GM18868 (cell line): ENCODE results near the gene ADGRG3.

Experiments used
- ATAC-seq: cut with Tn5 transposase; IDR thresholded peaks from one replicate; pipeline ENCODE4 v1.9.1; 2021; ENCODE audit warnings: mild to moderate bottlenecking, moderate library complexity; ENCODE audit not compliant: unreplicated experiment

The ADGRG3 gene

DNA sequence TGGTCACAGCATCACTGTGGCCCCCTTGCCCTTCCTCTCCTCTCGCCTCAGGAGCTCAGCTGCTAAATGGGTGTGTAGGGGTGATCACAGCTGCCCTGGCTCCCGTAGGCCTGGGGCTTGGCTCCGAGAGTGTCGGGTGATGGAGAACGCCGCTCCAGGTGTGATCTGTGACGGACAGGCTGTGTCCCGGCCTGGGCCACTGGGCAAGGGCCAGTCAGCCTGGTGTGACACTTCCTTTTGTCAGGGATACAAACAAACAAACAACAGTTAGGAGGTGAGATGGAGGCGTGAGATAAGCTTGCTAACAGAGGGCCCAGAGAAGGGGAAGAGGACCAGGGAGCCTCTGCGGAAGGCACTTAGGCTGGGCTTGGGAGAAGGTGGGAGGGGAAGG, 37.7 kb upstream of the ADGRG3 start:
- no peak for ATAC-seq

DNA sequence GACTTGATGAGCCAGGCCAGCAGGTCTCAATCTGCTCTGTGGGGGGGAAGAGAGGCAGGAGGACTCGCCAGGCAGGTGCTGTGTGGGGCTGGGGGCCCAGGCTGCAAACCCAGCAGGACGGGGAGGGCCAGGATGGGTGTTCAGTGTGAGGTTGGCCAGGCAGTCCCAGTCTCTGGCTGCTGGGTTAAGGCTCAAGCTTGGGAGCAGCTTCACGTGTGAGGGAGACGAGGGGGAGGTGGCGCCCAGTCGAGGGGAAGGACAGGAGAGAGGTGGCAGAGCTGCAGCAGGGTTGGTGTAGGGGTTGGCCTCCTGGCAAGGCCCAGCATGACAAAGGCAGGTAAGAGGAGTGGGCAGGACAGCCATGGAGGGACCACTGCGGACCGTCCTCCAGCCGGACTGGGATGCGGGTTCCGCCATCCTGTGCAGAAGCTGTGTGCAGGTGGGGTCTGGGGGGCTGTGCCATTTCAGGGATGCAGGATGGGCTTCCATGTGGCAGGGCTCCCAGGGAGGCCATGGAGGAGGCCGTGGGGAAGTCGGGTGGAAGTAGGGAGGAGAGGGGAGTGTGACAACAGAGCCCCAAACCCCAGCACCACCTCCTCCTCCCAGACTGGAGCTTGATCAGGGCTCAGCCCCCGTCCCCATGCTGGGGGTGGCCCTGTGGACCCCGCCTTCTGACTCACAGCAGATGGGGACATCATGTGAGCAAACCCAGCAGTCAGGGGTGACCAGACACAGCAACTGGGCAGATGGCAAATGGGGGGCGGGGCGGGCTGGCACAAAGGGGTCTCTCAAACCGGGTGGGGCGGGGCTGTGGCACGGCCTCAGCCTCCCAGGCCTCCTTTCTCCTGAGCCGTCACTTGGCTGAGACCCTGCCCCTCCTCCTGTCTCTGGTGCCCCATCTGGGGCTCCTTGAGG, 36.9 kb upstream of the ADGRG3 start:
- no peak for ATAC-seq

DNA sequence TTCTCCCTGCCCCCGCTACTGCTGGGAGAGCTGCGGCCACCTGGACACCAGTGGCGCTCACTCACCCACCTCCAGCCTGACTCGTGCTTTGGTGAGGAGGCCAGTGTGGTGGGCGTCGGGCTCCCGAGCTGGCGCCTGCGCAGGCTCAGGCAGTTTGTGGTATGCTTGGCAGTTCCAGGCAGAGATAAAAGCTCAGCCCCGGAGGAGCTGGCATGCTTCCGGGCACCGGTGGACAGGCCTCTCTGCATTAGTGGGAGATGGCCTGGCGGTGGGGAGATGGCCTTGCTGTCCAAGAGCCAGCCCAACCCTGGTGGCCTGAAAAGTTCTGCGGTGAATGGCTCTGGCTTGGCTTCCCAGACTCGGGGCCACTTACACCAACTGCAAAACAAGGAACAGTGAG, 35.5 kb upstream of the ADGRG3 start:
- ATAC-seq, result no peak

DNA sequence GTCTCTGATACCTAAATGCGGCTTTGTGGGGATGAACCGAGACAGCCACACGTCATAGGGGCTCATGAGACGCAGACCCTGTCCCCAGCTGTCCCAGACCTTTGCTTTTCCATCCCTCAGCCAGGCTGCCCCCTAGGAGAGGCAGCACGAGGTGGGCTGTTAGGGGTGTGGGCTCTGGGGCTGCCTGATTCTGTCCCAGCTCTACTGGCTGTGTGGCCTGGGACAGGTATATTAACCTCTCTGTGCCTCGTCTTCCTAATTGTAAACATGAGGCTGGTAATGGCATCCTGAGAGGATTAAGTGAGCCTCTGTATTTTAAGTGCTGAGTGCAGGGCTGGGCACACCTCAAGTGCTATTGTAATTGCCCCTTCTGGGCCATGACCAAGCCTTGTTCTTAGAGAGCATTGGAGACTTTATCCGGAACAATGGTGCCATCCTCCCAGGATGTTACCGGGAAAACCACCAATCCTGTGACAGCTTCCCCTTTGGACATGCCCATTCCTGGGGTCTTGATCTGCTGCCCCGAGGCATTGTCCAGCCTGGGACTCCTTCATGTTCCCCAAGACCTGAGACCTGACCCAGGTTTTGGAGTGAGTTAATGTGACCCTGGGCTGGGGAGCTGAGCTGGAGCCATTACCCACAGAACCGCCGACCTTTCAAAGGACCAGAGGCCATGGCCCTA, 34.6 kb upstream of the ADGRG3 start:
- no peak for ATAC-seq

DNA sequence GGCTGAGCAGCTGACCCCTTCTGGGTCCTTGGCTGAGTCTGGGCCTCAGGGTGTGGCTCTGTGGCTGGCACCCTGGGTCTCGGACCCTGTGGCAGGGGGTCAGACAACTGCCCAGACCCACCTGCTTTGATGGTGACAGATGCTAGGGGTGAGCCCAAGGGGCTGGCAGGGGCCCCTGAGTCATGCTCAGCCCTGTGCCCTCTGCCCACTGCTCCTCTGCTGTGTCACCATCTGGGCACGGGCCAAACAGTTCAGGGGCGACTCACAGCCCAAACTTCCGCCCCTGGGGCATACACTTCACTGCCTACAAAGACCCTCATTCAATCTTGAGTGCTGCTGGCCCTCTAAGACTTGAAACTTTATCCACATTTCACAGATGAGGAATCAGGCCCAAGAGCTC, 33.9 kb upstream of the ADGRG3 start:
- no peak for ATAC-seq

DNA sequence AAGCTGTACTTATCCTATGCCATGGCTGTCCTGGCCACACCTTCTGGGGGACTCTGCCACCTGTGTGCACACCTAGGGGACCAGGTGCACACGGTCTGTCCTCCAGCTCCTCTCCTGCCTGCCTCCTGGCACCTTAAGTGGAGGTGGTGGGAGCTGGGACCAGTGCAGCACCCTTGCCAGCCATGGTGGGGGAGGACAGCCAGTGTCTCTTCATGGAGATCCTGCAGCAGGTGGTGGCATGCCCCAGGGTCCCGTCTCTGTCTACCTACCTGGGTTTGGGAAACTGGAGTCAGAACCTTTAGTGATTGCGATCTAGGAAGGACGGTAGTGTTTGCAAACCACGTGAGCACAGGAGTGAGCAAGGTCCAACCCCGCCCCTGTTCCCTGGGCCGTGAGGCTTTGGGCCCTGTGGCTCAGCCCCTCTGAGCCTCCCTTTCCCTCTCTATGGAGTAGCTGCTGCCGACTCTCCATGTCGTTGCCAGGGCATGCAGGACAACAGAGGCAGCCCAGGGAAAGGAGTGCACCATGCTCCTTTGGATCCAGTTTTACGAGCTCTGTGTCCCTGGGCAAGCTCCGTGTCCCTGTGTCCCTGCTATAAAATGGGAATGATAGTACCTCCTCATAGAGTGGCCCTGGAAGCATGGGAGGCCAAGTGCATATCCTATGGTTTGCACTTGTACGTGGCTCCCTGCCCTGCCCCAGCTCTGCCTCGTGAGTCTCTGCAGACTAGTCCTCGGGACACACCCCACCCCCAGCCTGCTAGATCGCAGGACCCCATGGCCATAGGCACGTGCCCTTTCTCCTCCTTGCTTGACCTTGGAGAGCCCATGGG, 32.6 kb upstream of the ADGRG3 start:
- no peak for ATAC-seq

DNA sequence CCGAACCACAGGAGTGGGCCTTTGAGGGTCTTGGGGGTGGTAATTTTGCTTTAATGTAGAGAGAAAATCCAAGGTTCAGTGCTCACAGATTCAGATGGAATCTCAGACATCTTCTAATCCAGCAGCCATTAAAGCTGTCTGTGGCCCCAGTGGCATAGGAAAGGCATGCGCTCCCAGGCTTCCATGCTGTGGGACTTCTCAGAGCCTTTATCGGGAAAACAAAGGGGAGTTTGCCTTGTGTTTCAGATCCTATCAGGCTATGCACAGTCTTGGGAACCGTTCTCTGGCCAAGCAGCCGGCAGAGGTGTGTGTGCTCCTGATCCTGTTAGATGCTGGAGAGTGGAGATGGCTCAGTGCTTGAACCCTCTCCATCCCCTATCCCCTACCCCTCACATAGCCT, 31.9 kb upstream of the ADGRG3 start:
- ATAC-seq, result no peak

DNA sequence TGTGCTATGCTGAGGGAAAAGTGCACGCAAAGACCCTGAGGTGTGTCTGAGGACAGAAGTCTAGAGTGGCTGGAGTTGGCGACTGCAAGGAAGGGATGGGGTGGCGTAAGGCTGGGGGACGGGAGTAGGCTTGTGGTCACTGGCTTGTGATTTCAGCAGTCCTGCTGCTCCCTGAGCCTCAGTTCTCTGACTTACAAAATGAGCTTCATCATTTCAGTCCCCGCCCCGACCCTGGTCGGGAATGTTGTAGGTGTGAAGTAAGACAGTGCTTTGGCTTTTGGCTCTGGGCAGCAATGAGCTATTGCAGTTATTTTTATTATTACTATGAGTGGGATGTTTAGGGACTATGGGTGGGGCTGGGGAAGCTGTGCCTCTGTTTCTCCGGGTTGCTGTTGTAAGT, 31.1 kb upstream of the ADGRG3 start:
- no peak for ATAC-seq

DNA sequence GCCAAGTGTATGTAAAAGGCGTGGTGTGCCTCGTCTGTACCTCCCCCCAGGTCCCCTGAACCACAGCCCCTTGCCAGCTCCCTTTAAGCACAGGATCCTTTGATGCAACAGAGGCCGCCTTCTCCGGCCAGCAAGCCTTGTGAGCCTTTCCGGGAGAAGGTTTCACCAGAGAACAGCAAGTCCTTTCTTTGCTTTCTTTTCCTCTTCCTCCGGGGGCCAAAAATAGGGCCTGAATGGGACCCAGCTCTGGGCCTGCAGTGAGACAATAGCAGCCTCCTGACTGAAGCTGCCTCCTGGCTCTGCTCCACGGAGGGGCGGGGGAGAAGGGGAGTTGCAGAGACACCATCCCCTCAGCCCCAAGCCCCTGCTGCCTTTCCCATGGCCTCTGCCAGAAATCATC, 30.7 kb upstream of the ADGRG3 start:
- ATAC-seq, result no peak

DNA sequence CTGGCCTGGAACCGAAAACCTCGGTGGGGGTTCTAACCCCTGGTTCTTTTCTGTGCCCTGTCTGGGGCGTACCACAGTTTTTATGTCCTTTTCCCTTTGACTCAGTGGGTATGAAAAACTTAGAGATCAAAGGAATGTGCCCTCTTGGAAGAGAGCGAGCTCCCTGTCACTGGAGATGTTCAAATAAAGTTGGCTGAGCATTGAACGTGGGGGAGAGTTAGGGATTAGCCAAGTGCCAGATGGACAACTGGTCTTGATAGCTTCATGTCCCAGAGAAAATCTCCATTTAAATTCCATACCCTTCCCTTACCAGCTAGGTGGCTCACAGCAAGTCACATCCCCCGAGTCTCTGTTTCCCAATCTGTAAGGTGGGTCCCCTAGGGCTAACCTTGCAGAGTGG, 30.1 kb upstream of the ADGRG3 start:
- no peak for ATAC-seq

DNA sequence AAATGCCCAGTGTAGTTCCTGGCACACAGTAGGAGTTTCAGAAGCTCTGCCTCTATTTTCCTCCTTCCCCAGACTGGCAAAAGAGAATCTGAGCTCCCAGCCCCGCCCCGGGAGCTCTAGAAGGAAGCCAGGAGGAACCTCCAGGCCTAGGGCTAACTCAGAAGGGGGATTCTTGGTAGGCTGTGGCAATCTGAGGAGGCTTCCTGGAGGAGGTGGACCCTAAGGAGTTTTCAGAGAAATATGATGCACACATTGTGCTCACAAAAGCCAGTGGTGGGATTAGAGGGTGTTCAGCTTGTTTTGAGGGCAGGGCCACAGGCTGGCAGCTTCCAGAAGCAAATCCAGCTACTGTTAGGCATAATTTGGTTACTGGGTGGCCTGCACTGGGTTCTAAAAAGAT, 29.7 kb upstream of the ADGRG3 start:
- no peak for ATAC-seq

DNA sequence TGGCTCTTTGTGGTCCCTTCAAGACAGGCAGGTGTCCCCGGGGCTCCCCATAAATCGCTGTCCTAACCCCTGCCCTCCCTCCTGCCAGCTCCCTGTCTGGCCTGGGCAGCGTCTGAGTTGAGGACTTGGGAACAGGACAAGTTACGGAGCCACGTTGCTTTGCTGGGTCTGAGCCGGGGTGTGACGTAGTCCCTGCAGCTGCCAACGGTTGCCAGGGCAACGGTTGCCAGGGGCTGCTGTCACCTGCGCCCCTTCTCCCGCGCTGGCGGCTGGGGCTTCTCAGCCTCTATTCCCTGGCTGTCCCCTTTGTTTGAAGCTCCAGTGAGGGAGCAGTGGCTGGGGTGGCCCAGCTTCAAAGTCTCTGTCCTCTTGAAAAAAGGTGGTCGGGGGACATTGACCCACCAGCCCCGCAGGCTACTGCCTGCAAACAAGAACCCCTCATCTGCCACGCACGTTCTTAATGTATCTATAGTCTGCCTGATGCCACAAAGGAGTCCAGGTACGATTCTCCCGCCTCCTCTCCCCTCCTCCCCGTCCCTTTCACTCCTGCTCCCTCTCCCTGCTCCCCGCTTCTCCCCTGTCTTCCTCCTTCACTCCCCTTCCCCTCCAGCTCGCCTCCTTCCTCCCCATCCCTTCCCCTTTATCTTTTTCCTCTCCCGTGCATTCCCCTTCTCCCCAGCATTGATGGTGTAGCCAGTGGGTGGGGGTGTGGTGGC, 28.8 kb upstream of the ADGRG3 start:
- ATAC-seq, result no peak

DNA sequence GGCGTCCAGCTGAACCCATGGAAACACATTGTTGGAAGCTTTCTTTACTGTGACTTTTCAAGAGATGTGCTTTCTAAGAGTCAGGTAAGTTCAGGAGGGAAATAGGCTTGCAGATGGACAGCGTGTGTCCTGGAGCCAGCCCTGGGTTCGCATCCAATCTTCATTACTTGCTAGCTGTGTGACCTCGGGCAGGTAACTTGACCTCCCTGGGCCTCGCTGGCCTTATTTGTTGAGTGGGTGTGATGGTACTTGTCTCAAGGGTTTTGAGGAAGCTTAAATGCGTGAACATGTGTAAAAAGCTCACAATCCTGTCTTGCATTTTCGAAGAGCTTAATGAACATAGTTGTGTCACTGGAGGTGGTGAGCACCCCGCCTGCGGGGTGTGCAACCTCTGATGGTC, 27.9 kb upstream of the ADGRG3 start:
- ATAC-seq, result no peak

DNA sequence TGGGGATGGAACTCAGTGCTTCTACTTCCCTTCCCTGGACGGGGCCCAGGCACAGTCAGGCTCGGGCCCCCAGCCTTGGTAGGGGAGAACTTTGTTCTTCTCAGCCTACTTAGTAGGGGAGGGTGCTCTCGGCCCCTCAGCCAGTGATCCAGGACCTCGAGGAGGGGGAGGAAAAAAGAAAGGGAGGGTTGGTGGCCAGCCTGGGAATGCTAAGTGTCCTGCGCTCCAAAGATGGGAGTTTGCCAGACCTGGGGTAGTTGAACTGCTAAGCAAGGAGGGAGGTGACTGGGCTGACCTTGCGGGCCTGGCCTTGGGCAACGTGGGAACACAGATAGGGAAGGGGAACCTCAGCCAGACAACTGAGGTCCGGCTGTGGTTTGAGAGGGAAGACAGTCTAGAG, 27.5 kb upstream of the ADGRG3 start:
- ATAC-seq, result no peak

DNA sequence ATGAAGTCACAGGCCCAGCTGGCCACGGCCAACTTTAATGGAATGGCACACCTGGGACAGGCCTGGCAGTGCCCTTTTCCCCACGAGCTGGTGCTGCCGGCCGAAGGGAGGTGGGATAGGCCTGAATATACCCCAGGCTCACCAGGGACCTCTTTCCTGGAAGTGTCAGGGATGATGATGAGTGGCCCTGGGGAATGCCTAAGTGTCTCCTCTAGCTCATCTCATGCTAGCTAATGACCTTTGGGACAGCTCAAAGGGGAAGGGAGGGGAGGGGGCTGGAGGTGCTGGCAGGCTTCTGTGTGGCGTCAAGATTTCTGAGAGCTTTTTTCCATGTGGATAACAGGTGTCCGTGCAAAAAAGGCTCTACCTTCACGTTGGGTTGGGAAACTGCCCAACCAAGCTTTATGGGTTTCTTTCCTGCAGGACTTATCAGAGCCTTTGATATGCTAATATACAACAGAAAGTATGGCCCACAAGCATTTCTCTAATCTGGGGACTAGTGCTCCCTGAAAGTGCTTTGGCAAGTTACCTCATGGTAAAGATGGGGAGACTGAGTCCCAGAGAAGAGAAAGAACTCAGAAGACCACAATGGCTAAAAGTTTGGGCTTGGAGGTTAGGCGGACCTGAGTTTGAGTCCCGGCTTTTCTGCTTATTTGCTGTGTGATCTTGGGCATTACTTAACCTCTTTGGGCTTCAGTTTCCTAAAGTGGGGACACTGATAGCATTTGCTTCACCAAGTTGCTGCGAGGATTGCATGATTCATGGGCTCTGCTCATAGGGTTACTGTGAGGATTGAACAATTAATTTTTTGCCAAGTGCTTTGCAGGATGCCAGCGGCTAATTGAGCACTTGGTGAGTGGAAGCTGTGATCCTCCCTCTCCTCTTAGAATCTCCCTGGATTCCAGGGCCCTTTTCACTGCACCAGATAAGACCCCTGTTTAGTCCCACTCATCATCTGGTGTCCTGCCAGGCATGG, 25.7 kb upstream of the ADGRG3 start:
- ATAC-seq, result no peak

DNA sequence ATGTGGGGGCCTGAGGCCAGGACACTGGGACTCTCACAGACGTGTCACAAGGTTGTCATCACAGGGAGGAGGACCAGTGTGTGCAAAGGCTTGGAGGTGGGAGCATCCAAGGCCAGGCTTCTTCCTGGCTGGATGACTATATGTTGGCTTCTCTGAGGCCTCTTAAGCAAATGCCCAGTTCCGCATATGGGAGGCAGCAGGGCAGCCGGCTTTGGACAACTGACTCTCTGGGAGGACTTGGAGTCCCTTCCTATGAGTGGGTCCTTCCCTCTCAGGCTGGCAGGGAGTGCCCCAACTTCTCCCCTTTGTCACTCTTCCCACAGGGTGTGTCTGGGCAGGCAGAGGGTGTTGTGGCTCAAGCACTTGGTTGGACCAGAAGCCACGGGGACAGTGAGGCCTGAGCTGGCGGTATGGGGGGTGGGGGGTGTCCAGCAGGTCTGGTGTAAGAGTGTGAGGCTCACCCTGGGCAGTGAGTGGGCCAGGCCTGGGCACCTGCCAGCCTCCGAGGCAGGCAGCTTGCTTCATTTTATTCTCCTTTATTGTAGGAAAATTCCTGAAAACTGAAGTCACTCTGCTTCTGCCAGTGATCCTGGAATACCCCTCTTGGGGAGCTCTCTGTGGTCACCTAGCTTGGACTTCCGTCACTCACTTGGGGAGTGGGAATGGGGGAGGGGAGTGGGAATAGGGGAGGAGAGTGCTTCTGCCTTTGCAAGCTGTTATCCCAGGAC, 24.8 kb upstream of the ADGRG3 start:
- no peak for ATAC-seq

DNA sequence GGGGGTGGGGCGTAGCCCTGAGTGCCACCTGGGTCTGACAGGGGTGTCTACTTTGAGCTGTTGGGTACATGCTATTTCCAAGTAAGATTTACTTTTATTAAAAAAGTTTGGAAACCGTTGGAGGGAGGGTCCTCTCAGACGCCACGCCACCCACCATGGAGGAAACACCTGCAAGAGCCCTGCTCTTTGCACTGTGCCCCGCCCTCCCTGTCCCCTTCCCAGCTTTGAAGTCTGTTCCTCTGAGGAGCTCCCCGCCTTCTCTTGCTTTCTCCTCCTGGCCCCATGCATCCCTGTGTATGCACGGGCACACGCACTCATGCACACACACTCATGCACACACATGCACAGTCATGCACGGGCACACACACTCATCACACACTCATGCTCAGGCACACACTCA, 24.2 kb upstream of the ADGRG3 start:
- no peak for ATAC-seq

DNA sequence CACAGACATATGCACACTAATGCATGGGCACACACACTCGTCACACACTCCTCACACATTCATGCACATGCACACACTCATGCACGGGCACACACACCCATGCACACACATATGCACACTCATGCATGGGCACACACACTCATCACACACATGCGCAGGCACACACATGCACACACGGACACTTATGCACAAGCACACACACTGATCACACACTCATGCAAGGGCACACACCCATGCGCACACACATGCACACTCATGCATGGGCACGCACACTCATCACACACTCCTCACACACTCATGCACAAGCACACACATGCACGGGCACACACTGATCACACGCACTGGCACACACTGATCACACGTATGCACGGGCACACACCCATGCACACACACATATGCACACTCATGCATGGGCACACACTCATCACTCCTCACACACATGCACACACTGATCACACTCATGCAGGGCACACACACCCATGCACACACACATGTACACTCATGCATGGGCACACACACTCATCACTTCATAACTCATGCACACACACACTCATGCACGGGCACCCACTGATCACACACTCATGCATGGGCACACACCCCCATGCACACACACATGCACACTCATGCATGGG, 23.6 kb upstream of the ADGRG3 start:
- no peak for ATAC-seq

DNA sequence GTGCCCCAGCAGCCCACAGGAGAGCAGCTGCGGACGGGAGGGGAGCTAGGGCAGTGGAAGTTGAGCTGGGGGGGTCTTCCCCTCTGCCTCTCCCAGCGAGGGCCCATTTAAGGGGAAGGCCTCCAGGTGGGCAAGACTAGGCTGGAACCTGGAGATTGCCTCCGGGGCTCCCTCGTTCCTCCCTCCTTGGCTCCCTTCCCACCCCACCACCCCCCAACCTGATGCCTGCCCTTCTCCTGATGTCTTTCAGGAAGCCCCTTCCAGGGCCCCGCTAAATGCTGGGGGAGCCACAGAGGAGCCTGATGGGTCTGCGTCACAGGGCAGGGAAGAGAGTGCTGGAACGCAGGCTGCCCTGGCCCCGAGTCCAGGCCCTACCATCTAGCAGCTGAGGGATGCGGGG, 22.9 kb upstream of the ADGRG3 start:
- no peak for ATAC-seq
